D341Med (cell line): ENCODE measurements around the gene TARS3.

Source experiments
- DNase-seq: peaks from one replicate; pipeline ENCODE4 v3.0.0; 2012; ENCODE audit warnings: low spot score

The TARS3 gene

GRCh38 chr15:101698314-101698713 lies 26.0 kb downstream of the TARS3 start:
- no peak for DNase-seq

- no peak for DNase-seq
Measured at GRCh38 chr15:101697488-101697887, 26.8 kb downstream of the TARS3 start.

- no peak for DNase-seq
Measured at GRCh38 chr15:101696829-101697228, 27.4 kb downstream of the TARS3 start.

- DNase-seq, result no peak
Measured at GRCh38 chr15:101694261-101694660, 30.0 kb downstream of the TARS3 start.

DNA sequence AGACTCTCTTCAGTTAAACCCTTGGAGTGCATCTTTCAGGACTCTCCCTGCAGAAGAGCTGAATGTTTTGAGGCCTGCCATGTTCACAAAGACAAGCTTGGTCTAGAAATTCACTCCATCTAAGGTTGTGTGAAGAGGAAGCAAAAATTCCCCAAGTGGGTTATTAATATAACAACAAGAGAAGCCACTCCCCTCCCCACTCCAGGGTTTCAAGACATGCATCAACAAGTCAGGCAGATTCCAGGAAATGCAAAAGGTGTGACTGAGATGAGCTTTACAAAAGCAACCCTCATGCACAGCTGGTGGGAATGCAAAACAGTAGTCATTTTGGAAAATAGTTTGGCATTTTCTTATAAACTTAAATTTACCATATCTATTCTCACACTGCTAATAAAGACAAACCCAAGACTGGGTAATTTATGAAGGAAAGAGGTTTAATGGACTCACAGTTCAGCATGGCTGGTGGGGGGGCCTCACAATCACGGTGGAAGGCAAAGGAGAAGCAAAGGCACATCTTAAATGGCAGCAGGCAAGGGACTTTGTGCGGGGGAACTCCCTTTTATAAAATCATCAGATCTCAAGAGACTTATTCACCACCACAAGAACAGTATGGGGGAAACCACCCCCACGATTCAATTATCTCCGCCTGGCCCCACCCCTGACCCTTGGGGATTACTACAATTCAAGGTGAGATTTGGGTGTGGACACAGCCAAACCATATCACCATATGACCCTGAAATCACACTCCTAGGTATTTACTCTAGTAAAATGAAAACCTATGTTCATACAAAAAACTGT lies 31.3 kb downstream of the TARS3 start:
- DNase-seq, result no peak

- no peak for DNase-seq
Measured at GRCh38 chr15:101689901-101690300, 34.4 kb downstream of the TARS3 start.

GRCh38 chr15:101686718-101687117 lies 37.6 kb downstream of the TARS3 start:
- no peak for DNase-seq

DNA sequence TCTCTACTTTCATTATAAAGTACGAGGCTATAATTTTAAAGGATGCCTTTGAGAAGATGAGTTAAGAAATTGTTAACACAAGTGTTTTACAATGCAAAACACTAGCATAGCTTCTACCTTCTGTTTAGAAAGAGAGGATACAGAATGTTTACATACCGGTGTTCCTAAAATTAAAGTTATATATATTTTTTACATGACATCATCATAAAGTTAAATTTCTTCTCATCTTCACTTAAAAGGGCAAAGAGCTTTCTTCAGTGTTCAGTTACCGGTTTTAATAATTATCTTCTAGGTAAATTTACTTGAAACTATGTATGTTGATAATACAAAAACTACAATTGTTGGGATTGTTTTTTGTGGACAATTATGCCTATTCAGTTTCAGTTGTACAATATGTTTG lies 39.4 kb downstream of the TARS3 start:
- DNase-seq, result no peak

GRCh38 chr15:101684384-101684783 lies 39.9 kb downstream of the TARS3 start:
- DNase-seq, result no peak

DNA sequence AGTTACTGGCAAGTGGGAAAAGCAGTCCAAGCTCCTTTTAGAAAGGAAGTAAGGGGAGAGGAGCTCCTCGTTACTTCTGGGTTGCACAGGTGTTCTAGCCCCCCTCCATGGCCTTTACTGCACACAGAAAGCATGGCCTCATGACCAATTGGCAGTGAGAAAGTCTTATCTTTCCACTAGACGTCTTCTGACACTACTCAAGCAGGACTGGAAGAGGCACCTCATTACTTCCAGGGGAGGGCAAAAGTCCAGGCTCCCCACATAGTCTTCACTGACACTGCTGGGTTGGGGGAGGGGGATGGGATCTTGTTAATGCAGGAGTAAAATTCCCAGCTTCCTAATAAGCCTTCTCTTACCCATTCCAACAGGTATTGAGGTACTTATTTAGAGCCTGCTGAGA lies 44.5 kb downstream of the TARS3 start:
- DNase-seq, result no peak

DNA sequence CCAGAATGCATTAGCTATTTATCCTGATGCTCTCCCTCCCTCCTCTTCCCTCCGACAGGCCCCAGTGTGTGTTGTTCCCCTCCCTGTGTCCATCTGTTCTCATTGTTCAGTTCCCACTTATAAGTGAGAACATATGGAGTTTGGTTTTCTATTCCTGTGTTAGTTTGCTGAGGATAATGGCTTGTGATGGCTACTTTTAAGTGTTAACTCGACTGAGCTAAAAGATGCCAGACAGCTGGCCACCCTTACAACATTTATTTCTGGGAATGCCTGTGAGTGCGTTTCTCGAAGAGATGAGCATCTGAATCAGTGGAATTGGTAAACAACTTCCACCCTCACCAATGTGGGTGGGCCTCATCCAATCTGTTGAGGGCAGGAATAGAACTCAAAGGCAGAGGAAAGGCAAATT lies 47.3 kb downstream of the TARS3 start:
- no peak for DNase-seq

- DNase-seq, result no peak
Measured at GRCh38 chr15:101675796-101676582, 48.3 kb downstream of the TARS3 start.

GRCh38 chr15:101675015-101675414 lies 49.3 kb downstream of the TARS3 start:
- DNase-seq, result no peak

GRCh38 chr15:101672298-101672697 lies 52.0 kb downstream of the TARS3 start:
- DNase-seq, result no peak

GRCh38 chr15:101669744-101670143 lies 54.5 kb downstream of the TARS3 start:
- no peak for DNase-seq

DNA sequence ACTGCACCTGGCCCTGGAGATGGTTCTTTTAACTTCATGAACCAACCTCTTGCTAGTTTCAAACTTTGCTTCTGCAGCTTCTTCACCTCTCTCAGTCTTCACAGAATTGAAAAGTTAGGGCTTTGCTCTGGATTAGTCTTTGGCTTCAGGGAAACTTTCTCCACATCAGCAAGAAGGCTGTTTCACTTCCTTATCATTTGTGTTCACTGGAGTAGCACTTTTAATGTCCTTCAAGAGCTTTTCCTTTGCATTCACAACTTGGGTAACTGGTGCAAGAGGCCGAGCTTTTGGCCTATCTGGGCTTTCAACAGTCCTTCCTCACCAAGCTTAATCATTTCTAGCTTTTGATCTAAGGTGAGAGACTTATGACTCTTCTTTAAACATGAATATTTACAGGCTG lies 56.4 kb downstream of the TARS3 start:
- no peak for DNase-seq

- peak; percentile 45 for DNase-seq
Measured at GRCh38 chr15:101664303-101664913, 59.9 kb downstream of the TARS3 start.

DNA sequence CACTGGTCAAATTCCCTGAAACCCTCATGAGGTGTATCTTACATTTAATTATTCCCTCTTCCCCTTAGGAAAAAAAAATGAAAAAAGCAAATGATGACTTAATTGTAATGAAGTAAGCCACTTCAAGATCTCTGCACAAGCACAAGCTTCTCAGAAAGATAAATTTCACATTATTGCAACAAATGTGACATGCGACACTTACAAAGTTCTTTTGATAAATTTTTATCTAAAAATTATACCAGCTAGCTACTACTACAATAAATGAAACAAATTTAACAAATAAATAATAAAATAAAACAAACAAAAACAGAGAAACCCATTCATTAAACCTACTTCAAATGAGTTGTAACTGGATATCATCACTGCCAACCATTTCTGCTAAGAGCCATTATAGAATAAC lies 62.1 kb downstream of the TARS3 start:
- no peak for DNase-seq

DNA sequence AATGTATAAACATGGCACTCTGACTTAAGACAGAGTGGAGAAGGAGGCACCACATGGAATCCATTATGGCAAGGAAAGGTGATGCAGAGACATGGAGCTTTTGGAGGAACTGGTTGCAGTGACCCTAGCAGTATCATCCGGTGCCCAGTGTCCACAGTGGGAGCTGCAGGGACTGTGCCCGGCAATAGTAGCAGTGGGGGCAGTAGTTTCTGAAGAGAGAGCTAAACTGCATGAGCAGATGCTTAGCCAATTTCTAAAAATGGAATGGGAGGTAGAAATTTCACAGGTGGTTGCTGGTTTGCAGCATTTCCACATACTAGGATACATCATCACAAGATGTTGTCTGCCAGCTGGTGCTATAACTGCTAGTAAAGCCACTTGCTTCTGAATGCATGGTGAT lies 64.3 kb downstream of the TARS3 start:
- no peak for DNase-seq

DNA sequence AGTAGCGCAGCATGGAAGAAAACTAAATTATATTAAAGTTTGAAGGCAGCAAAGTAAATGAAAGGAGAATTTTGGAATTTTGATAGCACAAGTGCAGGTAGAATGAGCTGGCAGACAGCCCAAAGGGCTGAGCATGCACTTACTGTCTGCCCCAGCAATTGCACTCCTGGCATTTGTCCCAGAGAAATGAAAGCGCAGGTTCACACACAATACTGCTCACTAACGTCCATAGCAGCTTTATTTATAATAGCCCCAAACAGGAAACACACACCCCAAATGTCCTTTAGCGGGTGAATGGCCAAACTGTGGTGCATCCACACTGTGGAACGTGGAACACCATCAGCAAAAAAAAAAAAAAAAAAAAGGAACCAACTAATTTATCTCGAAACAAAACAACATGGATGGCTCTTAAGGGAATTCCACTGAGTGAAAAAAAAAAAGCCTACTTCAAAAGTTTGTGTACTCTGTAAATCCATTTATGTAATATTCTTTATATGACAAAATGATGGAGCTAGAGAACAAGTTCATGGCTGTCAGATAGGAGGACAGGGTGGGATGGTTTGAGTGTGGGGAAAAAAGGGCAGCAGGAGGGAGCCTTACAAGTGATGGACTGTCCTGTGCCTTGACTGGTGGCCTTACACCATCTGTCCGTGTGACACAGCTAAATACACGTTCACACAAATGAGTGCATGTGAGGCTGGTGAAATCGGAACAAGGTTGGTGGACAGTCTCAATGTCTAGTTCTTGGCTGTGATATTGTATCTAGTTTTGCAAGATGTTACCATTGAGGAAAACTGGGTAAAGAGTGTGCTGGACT lies 66.1 kb downstream of the TARS3 start:
- DNase-seq, result no peak

DNA sequence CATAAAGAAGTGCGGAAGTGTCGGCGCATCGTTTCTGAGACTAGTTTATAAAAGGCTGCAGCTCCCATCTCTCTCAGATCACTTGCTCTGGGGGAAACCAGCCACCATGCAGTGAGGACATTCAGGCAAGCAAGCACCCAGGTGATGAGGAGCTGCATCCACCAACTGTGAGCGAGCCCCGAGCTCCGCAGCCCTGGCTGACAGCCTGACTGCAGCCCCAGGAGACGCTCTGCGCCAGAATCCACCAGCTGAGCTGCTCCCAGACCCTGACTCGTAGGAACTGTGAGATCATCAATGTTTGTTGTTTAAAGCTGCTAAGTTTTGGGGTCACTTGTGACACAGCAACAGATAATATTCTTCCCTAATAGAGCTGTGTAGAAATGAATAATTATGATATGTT lies 67.1 kb downstream of the TARS3 start:
- no peak for DNase-seq
